Adrenal gland (tissue), 5 donors: ENCODE data around the gene MYO18B.

Source experiments
- POLR2A ChIP-seq, 2 donors: fragments of 450-650 bp; IDR thresholded peaks; one replicate each; pipeline ENCODE4 v1.6.1; 2017; ENCODE audit warnings: antibody characterized with exemption in 2 of 2, mild to moderate bottlenecking in 2 of 2, moderate library complexity in 1 of 2
- TF ChIP-seq, protein P1 (sequence below), 6 experiments: fragments of 450-650 bp in 4 of 6; fragments of 200-600 bp in 2 of 6; sonication (generic) in 1 of 6; IDR thresholded peaks; 1 replicate in 5 of 6; 2 replicates in 1 of 6; pipeline versions ENCODE4 v1.5.1 to v1.8.0; 2016 to 2021; ENCODE audit warnings: antibody characterized with exemption in 6 of 6, mild to moderate bottlenecking in 2 of 6, moderate library complexity in 1 of 6
- donor health status: DM: no; HTN: no; CAD: no.

- TF ChIP-seq, protein P1, sequence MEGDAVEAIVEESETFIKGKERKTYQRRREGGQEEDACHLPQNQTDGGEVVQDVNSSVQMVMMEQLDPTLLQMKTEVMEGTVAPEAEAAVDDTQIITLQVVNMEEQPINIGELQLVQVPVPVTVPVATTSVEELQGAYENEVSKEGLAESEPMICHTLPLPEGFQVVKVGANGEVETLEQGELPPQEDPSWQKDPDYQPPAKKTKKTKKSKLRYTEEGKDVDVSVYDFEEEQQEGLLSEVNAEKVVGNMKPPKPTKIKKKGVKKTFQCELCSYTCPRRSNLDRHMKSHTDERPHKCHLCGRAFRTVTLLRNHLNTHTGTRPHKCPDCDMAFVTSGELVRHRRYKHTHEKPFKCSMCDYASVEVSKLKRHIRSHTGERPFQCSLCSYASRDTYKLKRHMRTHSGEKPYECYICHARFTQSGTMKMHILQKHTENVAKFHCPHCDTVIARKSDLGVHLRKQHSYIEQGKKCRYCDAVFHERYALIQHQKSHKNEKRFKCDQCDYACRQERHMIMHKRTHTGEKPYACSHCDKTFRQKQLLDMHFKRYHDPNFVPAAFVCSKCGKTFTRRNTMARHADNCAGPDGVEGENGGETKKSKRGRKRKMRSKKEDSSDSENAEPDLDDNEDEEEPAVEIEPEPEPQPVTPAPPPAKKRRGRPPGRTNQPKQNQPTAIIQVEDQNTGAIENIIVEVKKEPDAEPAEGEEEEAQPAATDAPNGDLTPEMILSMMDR (IDR thresholded peaks at IDR 0.05), result no peak
- TF ChIP-seq POLR2A (IDR thresholded peaks at IDR 0.05), result no peak
These were observed 74.6 kb downstream of the MYO18B start for GRCh38 chr22:25816522-25817059.
